Fibroblast of pulmonary artery (primary cell): Measurements from ENCODE around the gene POP7.

ENCODE experiments used
- DNase-seq: peaks from one replicate; pipeline ENCODE4 v3.0.0-alpha.2; 2010; ENCODE audit warnings: low read depth
- H3K4me3 ChIP-seq: replicated peaks from 2 replicates; pipeline ENCODE4 v1.5.1; 2011; ENCODE audit warnings: low read depth, mild to moderate bottlenecking, control low read depth, low read length, moderate library complexity
- CTCF ChIP-seq: IDR thresholded peaks from 2 replicates; pipeline ENCODE4 v1.5.1; 2011; ENCODE audit warnings: mild to moderate bottlenecking, control low read depth, low read length, inconsistent platforms; ENCODE audit errors: missing control alignments

Gene POP7

GRCh38 chr7:100731937-100732636 is 26.2 kb downstream of the POP7 start:
- no peak for DNase-seq
- H3K4me3 ChIP-seq: no peak overlapping the region
- TF ChIP-seq CTCF: no peak

- TF ChIP-seq CTCF: no peak
- no peak overlapping the region for H3K4me3 ChIP-seq
- DNase-seq: no peak
These were observed 29.8 kb downstream of the POP7 start for GRCh38 chr7:100735730-100736129.

- no peak for DNase-seq
- no peak overlapping the region for H3K4me3 ChIP-seq
- TF ChIP-seq CTCF: no peak
These were observed 30.8 kb downstream of the POP7 start for GRCh38 chr7:100736671-100737070.

- no peak for DNase-seq
- no peak overlapping the region for H3K4me3 ChIP-seq
- no peak for TF ChIP-seq CTCF
These were observed 34.0 kb downstream of the POP7 start for GRCh38 chr7:100739934-100740333.

GRCh38 chr7:100744605-100745004 is 38.7 kb downstream of the POP7 start:
- no peak for DNase-seq
- no peak overlapping the region for H3K4me3 ChIP-seq
- TF ChIP-seq CTCF: no peak

GRCh38 chr7:100745184-100745583 is 39.3 kb downstream of the POP7 start:
- peak; percentile 52 for DNase-seq
- H3K4me3 ChIP-seq: peak overlapping the region; percentile 42
- TF ChIP-seq CTCF: no peak

GRCh38 chr7:100752994-100753393 is 47.1 kb downstream of the POP7 start:
- TF ChIP-seq CTCF: no peak
- DNase-seq: no peak
- no peak overlapping the region for H3K4me3 ChIP-seq
